ENCODE results near the gene SPPL3.

DNA sequence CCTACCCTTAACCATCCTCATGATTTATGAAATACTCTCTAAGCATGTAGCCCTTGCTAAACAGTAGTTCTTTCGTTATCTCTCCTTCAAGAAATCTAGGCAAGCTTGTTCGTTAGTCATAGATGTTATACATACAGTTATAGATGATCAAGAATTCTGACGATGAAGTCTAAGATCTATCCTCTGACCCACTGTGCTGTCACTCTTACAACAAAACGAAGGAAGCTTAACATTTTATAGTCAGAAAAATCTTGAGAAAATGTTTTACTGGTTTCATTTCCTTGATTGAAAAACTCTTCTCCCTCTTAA lies 68.9 kb downstream of the SPPL3 start:
- TF ChIP-seq POLR2A (IDR thresholded peaks at IDR 0.05; ENCODE audit: low read depth, low read length) (no peak), TAF1 (IDR thresholded peaks at IDR 0.05; ENCODE audit: borderline replicate concordance, low read depth, low read length) (no peak)

All from GM12892 (cell line).